Skeletal muscle satellite cell (primary cell): ENCODE measurements around the gene ITGAV.

Experiments
- H3K27me3 ChIP-seq: 2 replicates; pipeline ENCODE4 v1.7.0; 2013; ENCODE audit warnings: low read length; ENCODE audit not compliant: control insufficient read depth, insufficient read depth
- H3K36me3 ChIP-seq: 2 replicates; pipeline ENCODE4 v1.7.0; 2013; ENCODE audit warnings: mild to moderate bottlenecking, control low read depth, low read length; ENCODE audit not compliant: insufficient read depth
- H3K4me1 ChIP-seq: 2 replicates; pipeline ENCODE4 v1.7.0; 2013; ENCODE audit warnings: low read length; ENCODE audit not compliant: control insufficient read depth, insufficient read depth
- H3K4me2 ChIP-seq: 2 replicates; pipeline ENCODE4 v1.7.0; 2013; ENCODE audit warnings: mild to moderate bottlenecking, low read length
- H3K4me3 ChIP-seq: 2 replicates; pipeline ENCODE4 v1.7.0; 2013; ENCODE audit warnings: low read length
- H3K9ac ChIP-seq: 2 replicates; pipeline ENCODE4 v1.7.0; 2013; ENCODE audit warnings: mild to moderate bottlenecking, low read depth, low read length, moderate library complexity
- H3K9me3 ChIP-seq: replicated peaks from 2 replicates; pipeline ENCODE4 v1.7.0; 2013; ENCODE audit warnings: mild to moderate bottlenecking, control low read depth, low read length

ITGAV gene

GRCh38 chr2:186617148-186617547 lies 27.3 kb downstream of the ITGAV start:
- no peak overlapping the region for H3K4me2 ChIP-seq
- H3K4me3 ChIP-seq: no peak overlapping the region
- H3K9ac ChIP-seq: no peak overlapping the region

DNA sequence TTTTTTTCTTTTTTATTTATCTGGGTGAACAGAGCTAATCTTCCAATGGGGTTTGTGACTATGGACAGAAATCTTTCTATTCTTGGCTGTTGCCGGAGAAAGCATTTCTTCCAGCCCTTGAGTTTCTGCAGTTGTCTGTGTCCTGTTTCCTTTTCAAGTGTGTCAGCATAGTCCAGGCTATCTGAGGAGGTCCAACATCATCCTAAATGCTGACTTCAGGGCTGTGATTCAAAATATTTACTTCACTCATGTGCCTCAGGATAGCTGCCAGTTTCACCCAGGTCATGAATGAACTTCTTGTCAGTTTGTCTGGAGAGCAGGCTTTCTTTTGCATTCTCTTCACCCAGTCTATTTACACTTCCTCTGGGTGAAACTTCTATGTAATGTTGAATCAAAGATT lies 27.9 kb downstream of the ITGAV start:
- no peak overlapping the region for H3K4me3 ChIP-seq
- H3K4me2 ChIP-seq: no peak overlapping the region
- no peaks in the 10 kb centered on the region for H3K4me1 ChIP-seq
- no peaks in the 10 kb centered on the region for H3K27me3 ChIP-seq
- peaks cover 4% of the 10 kb centered on the region for H3K36me3 ChIP-seq
- no peak overlapping the region for H3K9ac ChIP-seq
- H3K9me3 ChIP-seq: no peaks in the 10 kb centered on the region

More at GRCh38 chr2:186617148-186617547, 27.3 kb downstream of the ITGAV start:
- H3K27me3 ChIP-seq: no peaks in the 10 kb centered on the region
- no peaks in the 10 kb centered on the region for H3K9me3 ChIP-seq
- H3K4me1 ChIP-seq: no peaks in the 10 kb centered on the region
- H3K36me3 ChIP-seq: no peaks in the 10 kb centered on the region

GRCh38 chr2:186618696-186619095 lies 28.8 kb downstream of the ITGAV start:
- Histone ChIP-seq H3K4me1 (no peaks in the 10 kb centered on the region), H3K4me2 (no peak overlapping the region), H3K9ac (no peak overlapping the region), H3K9me3 (no peaks in the 10 kb centered on the region), H3K4me3 (no peak overlapping the region), H3K27me3 (no peaks in the 10 kb centered on the region), H3K36me3 (peaks cover 9% of the 10 kb centered on the region)

DNA sequence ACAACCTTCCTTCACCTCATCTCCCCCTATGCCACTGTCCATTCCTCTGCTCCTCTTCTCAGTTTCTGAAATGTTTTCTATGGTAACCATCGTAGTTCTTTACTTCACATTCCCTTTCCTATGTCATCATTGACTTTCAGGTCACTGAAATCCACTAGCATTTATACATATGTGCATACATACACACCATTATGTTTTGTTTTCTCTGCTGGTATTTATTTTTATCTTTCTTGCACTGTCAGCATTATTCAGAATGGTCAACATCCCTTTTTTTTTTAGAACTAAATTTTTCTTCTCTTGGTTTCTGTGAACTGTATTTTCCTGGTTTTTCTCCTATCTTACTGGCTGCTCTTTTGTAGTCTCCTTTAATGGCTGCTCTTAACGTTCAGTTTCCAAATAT lies 33.2 kb downstream of the ITGAV start:
- H3K4me3 ChIP-seq: no peak overlapping the region
- H3K36me3 ChIP-seq: peaks cover 23% of the 10 kb centered on the region
- H3K27me3 ChIP-seq: no peaks in the 10 kb centered on the region
- no peak overlapping the region for H3K4me2 ChIP-seq
- no peaks in the 10 kb centered on the region for H3K4me1 ChIP-seq
- H3K9ac ChIP-seq: no peak overlapping the region
- no peaks in the 10 kb centered on the region for H3K9me3 ChIP-seq

DNA sequence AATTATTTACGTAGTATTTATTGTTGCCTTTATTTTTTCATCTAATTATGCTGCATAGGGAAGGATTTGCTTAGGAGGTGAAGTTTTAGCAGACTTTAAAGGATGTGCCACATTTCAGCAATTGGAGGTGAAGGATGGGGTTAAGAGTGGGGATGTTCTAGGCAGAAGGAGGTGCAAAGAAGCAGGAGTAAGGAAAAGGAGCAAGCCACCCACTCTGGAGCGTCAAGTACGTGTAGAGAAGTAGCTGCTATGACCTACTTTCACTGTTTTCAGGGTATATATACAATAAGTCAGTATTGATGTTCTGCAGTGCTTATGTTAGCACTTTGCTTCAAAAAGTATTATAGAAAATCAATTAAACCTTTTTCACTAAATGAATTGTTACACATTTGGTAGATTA lies 34.4 kb downstream of the ITGAV start:
- H3K4me3 ChIP-seq: no peak overlapping the region
- no peak overlapping the region for H3K4me2 ChIP-seq
- no peaks in the 10 kb centered on the region for H3K27me3 ChIP-seq
- no peak overlapping the region for H3K9ac ChIP-seq
- no peaks in the 10 kb centered on the region for H3K4me1 ChIP-seq
- no peaks in the 10 kb centered on the region for H3K9me3 ChIP-seq
- H3K36me3 ChIP-seq: peaks cover 23% of the 10 kb centered on the region

- Histone ChIP-seq H3K9me3 (no peaks in the 10 kb centered on the region), H3K36me3 (peaks cover 10% of the 10 kb centered on the region), H3K4me3 (no peak overlapping the region), H3K9ac (no peak overlapping the region), H3K4me2 (no peak overlapping the region), H3K4me1 (no peaks in the 10 kb centered on the region), H3K27me3 (no peaks in the 10 kb centered on the region)
These were observed 39.6 kb downstream of the ITGAV start for GRCh38 chr2:186629250-186629996.

- Histone ChIP-seq H3K4me1 (no peaks in the 10 kb centered on the region), H3K9me3 (no peaks in the 10 kb centered on the region), H3K9ac (no peak overlapping the region), H3K4me3 (no peak overlapping the region), H3K36me3 (peaks cover 14% of the 10 kb centered on the region), H3K27me3 (no peaks in the 10 kb centered on the region), H3K4me2 (no peak overlapping the region)
These were observed 42.6 kb downstream of the ITGAV start for GRCh38 chr2:186632417-186632816.

- H3K4me2 ChIP-seq: no peak overlapping the region
- no peak overlapping the region for H3K9ac ChIP-seq
- H3K9me3 ChIP-seq: no peaks in the 10 kb centered on the region
- H3K4me1 ChIP-seq: no peaks in the 10 kb centered on the region
- no peak overlapping the region for H3K4me3 ChIP-seq
- no peaks in the 10 kb centered on the region for H3K27me3 ChIP-seq
- peaks cover 25% of the 10 kb centered on the region for H3K36me3 ChIP-seq
These were observed 44.8 kb downstream of the ITGAV start for GRCh38 chr2:186634701-186635100.

DNA sequence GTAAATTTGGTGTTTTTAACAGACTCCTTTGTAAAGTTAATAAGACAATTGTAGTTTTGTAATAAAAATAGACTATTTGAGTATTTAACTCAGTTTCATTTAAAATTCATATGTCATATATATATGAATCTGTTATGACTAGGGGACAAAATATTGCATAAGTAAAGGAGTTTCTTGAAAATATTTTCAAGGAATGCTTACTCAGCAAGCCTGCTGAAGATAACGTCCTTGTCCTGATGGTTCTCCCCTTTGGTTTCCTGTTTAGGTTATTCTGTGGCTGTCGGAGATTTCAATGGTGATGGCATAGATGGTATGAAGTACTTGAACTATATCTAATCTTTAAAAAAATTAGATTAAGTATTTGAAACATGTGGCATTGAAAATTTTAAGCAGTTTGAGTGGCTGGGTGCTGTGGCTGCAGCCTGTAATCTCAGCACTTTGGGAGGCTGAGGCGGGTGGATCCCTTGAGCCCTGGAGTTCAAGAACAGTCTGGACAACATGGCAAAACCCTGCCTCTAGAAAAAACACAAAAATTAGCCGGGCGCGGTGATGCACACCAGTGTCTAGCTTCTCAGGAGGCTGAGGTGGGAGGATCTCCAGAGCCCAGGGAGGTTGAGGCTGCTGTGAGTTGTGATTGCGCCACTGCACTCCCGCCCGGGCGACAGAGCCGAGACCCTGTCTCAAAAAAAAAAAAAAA lies 47.1 kb downstream of the ITGAV start:
- Histone ChIP-seq H3K27me3 (no peaks in the 10 kb centered on the region), H3K9me3 (no peaks in the 10 kb centered on the region), H3K4me1 (peaks cover 1% of the 10 kb centered on the region), H3K36me3 (peaks cover 37% of the 10 kb centered on the region), H3K9ac (no peak overlapping the region), H3K4me2 (no peak overlapping the region), H3K4me3 (no peak overlapping the region)

DNA sequence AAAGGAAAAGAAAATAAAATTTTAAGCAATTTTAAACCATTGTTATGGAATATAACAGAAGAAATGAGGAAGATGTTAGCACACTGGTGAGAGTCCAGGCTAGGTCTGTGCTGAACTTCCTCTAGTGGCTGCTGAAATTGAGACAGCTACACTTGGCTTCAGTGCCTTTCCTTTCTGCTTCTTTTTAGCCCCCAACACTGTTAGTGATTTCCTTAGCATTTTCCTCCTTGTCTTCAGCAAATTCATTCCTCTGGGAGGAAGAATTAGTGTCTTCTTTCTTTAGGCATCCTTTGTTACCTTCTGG lies 47.6 kb downstream of the ITGAV start:
- H3K4me1 ChIP-seq: peaks cover 2% of the 10 kb centered on the region
- H3K9me3 ChIP-seq: no peaks in the 10 kb centered on the region
- peaks cover 37% of the 10 kb centered on the region for H3K36me3 ChIP-seq
- H3K4me3 ChIP-seq: no peak overlapping the region
- no peaks in the 10 kb centered on the region for H3K27me3 ChIP-seq
- H3K4me2 ChIP-seq: no peak overlapping the region
- no peak overlapping the region for H3K9ac ChIP-seq

GRCh38 chr2:186639939-186640338 lies 50.1 kb downstream of the ITGAV start:
- peaks cover 2% of the 10 kb centered on the region for H3K4me1 ChIP-seq
- H3K9ac ChIP-seq: no peak overlapping the region
- H3K27me3 ChIP-seq: no peaks in the 10 kb centered on the region
- H3K9me3 ChIP-seq: no peaks in the 10 kb centered on the region
- H3K36me3 ChIP-seq: peaks cover 55% of the 10 kb centered on the region
- no peak overlapping the region for H3K4me2 ChIP-seq
- no peak overlapping the region for H3K4me3 ChIP-seq
